HepG2 (cell line): ENCODE measurements around the gene TOX4. TPM values are rescaled to one million over a fixed set of nuclear protein-coding genes. Genes with fewer than 3 reads are reported as not detected.
"Not testable (repeated sequence)": the region's sequence is repeated elsewhere in the genome, so short reads cannot be mapped to it uniquely, and the experiment has no call there.

Source experiments
- ATAC-seq: fragments of 200-7000 bp; cut with Tn5 transposase; 3 replicates; pipeline ENCODE4 v1.9.1; 2020; ENCODE audit warnings: mild to moderate bottlenecking, moderate library complexity
- BruUV-seq: library from RNA; stranded (reverse); fragments of 400-500 nt; replicated peaks from 2 replicates; lab custom pipeline; 2021; lab: Mats Ljungman, UMichigan
- CTCF ChIA-PET: fragments of 300-600 bp; formaldehyde crosslinking; extraction: SDS; loops from one replicate; lab custom pipeline; 2021; ENCODE audit warnings: low total read pairs, inconsistent platforms, low intra/inter-chr PET ratio; lab: Yijun Ruan, JAX
- POLR2A ChIA-PET: fragments of 350-600 bp; sonication (Branson Sonifier 250); formaldehyde crosslinking; loops from one replicate; lab custom pipeline; 2020; ENCODE audit warnings: antibody characterized with exemption, inconsistent platforms; lab: Yijun Ruan, JAX
- DNase-seq: peaks from one replicate; pipeline ENCODE4 v3.0.0-alpha.2; 2015; ENCODE audit warnings: low spot score
- FAIRE-seq: peaks from 3 replicates; lab custom pipeline; 2011; peaks lifted over from hg19 to GRCh38; lab: Jason Lieb, UNC
- H2AFZ ChIP-seq: one replicate; pipeline ENCODE4 v1.6.1; 2011; ENCODE audit warnings: low read length, inconsistent platforms
- H3K27ac ChIP-seq: fragments of 300-600 bp; 3 replicates; pipeline ENCODE4 v1.8.0; 2011; ENCODE audit warnings: mixed run types, mild to moderate bottlenecking, mixed read lengths, low read length, inconsistent platforms; ENCODE audit not compliant: insufficient read depth; ENCODE audit errors: extremely low read length
- H3K27me3 ChIP-seq, 2 experiments: fragments of 200-600 bp in 1 of 2; 2 replicates in 1 of 2; 3 replicates in 1 of 2; pipeline versions ENCODE4 v1.6.0 to v1.8.0; 2011; ENCODE audit warnings: low read length in 2 of 2, mild to moderate bottlenecking in 2 of 2, moderate library complexity in 2 of 2, inconsistent platforms in 1 of 2; ENCODE audit not compliant: insufficient read depth in 2 of 2, control insufficient read depth in 1 of 2
- H3K36me3 ChIP-seq, 2 experiments: fragments of 200-600 bp in 1 of 2; replicated peaks in 1 of 2; 2 replicates in 1 of 2; 3 replicates in 1 of 2; pipeline versions ENCODE4 v1.5.1 to v1.8.0; 2011; ENCODE audit warnings: low read length in 2 of 2, inconsistent platforms in 1 of 2; ENCODE audit not compliant: insufficient read depth in 2 of 2, control insufficient read depth in 1 of 2
- H3K4me1 ChIP-seq: 2 replicates; pipeline ENCODE4 v1.5.1; 2012; ENCODE audit warnings: low read length, inconsistent platforms; ENCODE audit not compliant: insufficient read depth
- H3K4me2 ChIP-seq: 2 replicates; pipeline ENCODE4 v1.6.0; 2011; ENCODE audit warnings: low read depth, low read length, inconsistent platforms
- H3K4me3 ChIP-seq, 3 experiments: fragments of 200-600 bp in 1 of 3; sonication (generic), shearing (Covaris generic) in 1 of 3; replicated peaks in 1 of 3; 2 replicates each; pipeline ENCODE4 v1.5.1; 2011 to 2016; ENCODE audit warnings: low read length in 3 of 3, inconsistent platforms in 2 of 3, low read depth in 2 of 3, mild to moderate bottlenecking in 2 of 3, control low read depth in 1 of 3, mixed read lengths in 1 of 3; ENCODE audit not compliant: insufficient read depth in 1 of 3
- H3K79me2 ChIP-seq: one replicate; pipeline ENCODE4 v1.6.1; 2011; ENCODE audit warnings: low read length, inconsistent platforms; ENCODE audit not compliant: insufficient read depth
- H3K9ac ChIP-seq: 2 replicates; pipeline ENCODE4 v1.6.0; 2011; ENCODE audit warnings: mild to moderate bottlenecking, low read depth, low read length, inconsistent platforms; ENCODE audit not compliant: insufficient read depth
- H3K9me3 ChIP-seq: 2 replicates; pipeline ENCODE4 v1.5.1; 2012; ENCODE audit warnings: mild to moderate bottlenecking, low read length
- H4K20me1 ChIP-seq: 2 replicates; pipeline ENCODE4 v1.6.0; 2011; ENCODE audit warnings: inconsistent platforms, mild to moderate bottlenecking, low read length, moderate library complexity; ENCODE audit not compliant: insufficient read depth
- AHR ChIP-seq: IDR thresholded peaks from 2 replicates; pipeline ENCODE4 v1.6.1; 2018; ENCODE audit warnings: missing genetic modification reagents, missing compliant biosample characterization
- HNRNPK ChIP-seq: fragments of 200-400 bp; formaldehyde crosslinking; IDR thresholded peaks from 2 replicates; pipeline ENCODE4 v1.6.1; 2018; ENCODE audit warnings: low read length, low read depth, moderate library complexity, mild to moderate bottlenecking; ENCODE audit not compliant: poor library complexity, severe bottlenecking
- MIER3 ChIP-seq: IDR thresholded peaks from 2 replicates; pipeline ENCODE4 v1.6.1; 2016; ENCODE audit warnings: missing compliant biosample characterization, borderline replicate concordance
- PAX8 ChIP-seq: sonication (generic); formaldehyde crosslinking; IDR thresholded peaks from 2 replicates; pipeline ENCODE4 v1.8.0; 2022; ENCODE audit warnings: mild to moderate bottlenecking, missing genetic modification reagents, borderline replicate concordance
- PCBP2 ChIP-seq: fragments of 200-400 bp; formaldehyde crosslinking; optimal IDR thresholded peaks from 2 replicates; pipeline ENCODE3; 2018; ENCODE audit warnings: low read length, low read depth; ENCODE audit not compliant: poor library complexity, severe bottlenecking
- ZNF337 ChIP-seq: sonication (generic); formaldehyde crosslinking; IDR thresholded peaks from 2 replicates; pipeline ENCODE4 v1.5.1; 2020; ENCODE audit warnings: missing genetic modification reagents, low read depth, mild to moderate bottlenecking, borderline replicate concordance
- WGBS: methylation state at CpG from one replicate; pipeline ENCODE4 v1.1.6; 2017; ENCODE audit warnings: low lambda C conversion rate; 5-methylcytosine and 5-hydroxymethylcytosine counted together
- in situ Hi-C: cut with HindIII; loops from 2 replicates; pipeline ENCODE4 v1.10.0; 2017; ENCODE audit warnings: low pct_unique_long_range_greater_than_20kb; ENCODE audit not compliant: extremely low pct_ligation_motif_present
- intact Hi-C: fragments of 100-400 bp; cut with micrococcal nuclease; formaldehyde crosslinking; loops from one replicate; pipeline ENCODE4 v1.10.0; 2022; ENCODE audit not compliant: unreplicated experiment
- polyA plus RNA-seq, 8 experiments: library from polyadenylated mRNA; depleted of rRNA in 3 of 8; stranded (reverse) in 7 of 8; unstranded in 1 of 8; fragments of >200 nt; fragmentation: Illumina TruSeq in 4 of 8; extraction: Trizol in 4 of 8; gene quantifications; 2 replicates each; pipeline versions ENCODE4 v1.2.1 to v1.2.3, GENCODE V29; 2011 to 2016; ENCODE audit warnings: low read depth in 4 of 8, missing spikeins in 1 of 8, mixed read lengths in 1 of 8; ENCODE audit not compliant: insufficient read depth in 1 of 8
- total RNA-seq, 5 experiments: library from RNA; depleted of rRNA; stranded (reverse); fragments of >200 nt; fragmentation: Illumina TruSeq; extraction: Trizol; gene quantifications; 2 replicates each; pipeline ENCODE4 v1.2.3, GENCODE V29; 2016; ENCODE audit warnings: low read depth in 1 of 5
- TF ChIP-seq, protein P1 (sequence below): sonication (generic); formaldehyde crosslinking; IDR thresholded peaks from 2 replicates; pipeline ENCODE4 v1.8.0; 2022; ENCODE audit warnings: mild to moderate bottlenecking, missing genetic modification reagents, borderline replicate concordance
- TF ChIP-seq, protein P2 (sequence below): sonication (generic); formaldehyde crosslinking; IDR thresholded peaks from 2 replicates; pipeline ENCODE4 v1.4.0; 2020; ENCODE audit warnings: mild to moderate bottlenecking, missing genetic modification reagents

Gene TOX4
- total and polyA plus RNA-seq, 2 of the 13 experiments (the other 11 are each of a cell fraction or from before 2014, with no cell fraction given), result 71.8 to 163 TPM

- POLR2A ChIA-PET, result interaction anchor here (7.1 kb wide), 1 partner anchor 13 kb away, joined by 52 read pairs; the partner anchor contains the start of gene CHD8
- H3K4me3 ChIP-seq, FAIRE-seq, H2AFZ ChIP-seq, ATAC-seq, CTCF ChIA-PET, H3K4me2 ChIP-seq, H3K27ac ChIP-seq, DNase-seq, BruUV-seq, in situ Hi-C loops, H3K36me3 ChIP-seq, H3K9me3 ChIP-seq, H3K27me3 ChIP-seq, intact Hi-C loops, H3K9ac ChIP-seq, H4K20me1 ChIP-seq: not testable (repeated sequence)
- H3K4me1 ChIP-seq, result peaks cover 26% of the 10 kb centered on the region
- H3K79me2 ChIP-seq, result peaks cover 75% of the 10 kb centered on the region
- 84% methylated on average over 1 of the region's 1 CpG for WGBS
- TF ChIP-seq HNRNPK (peak; percentile 88), PCBP2 (peak; percentile 95)
Measured at GRCh38 chr14:21442657-21443056, 34.3 kb upstream of the TOX4 start.

- Histone ChIP-seq H3K4me2 (no peak overlapping the region), H3K27me3 (no peaks in the 10 kb centered on the region), H3K79me2 (peaks cover 88% of the 10 kb centered on the region), H3K9me3 (no peaks in the 10 kb centered on the region), H3K4me1 (peaks cover 51% of the 10 kb centered on the region), H3K9ac (no peak overlapping the region), H3K4me3 (no peak overlapping the region), H3K36me3 (peaks cover 0 to 1% of the 10 kb centered on the region in 2 experiments; a peak in 3 of 5 replicates), H3K27ac (no peak overlapping the region), H4K20me1 (peaks cover 5% of the 10 kb centered on the region), H2AFZ (no peak overlapping the region)
- TF ChIP-seq, protein P1, sequence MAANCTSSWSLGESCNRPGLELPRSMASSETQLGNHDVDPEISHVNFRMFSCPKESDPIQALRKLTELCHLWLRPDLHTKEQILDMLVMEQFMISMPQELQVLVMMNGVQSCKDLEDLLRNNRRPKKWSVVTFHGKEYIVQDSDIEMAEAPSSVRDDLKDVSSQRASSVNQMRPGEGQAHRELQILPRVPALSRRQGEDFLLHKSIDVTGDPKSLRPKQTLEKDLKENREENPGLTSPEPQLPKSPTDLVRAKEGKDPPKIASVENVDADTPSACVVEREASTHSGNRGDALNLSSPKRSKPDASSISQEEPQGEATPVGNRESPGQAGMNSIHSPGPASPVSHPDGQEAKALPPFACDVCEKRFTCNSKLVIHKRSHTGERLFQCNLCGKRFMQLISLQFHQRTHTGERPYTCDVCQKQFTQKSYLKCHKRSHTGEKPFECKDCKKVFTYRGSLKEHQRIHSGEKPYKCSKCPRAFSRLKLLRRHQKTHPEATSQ, result no peak
- TF ChIP-seq, protein P2, sequence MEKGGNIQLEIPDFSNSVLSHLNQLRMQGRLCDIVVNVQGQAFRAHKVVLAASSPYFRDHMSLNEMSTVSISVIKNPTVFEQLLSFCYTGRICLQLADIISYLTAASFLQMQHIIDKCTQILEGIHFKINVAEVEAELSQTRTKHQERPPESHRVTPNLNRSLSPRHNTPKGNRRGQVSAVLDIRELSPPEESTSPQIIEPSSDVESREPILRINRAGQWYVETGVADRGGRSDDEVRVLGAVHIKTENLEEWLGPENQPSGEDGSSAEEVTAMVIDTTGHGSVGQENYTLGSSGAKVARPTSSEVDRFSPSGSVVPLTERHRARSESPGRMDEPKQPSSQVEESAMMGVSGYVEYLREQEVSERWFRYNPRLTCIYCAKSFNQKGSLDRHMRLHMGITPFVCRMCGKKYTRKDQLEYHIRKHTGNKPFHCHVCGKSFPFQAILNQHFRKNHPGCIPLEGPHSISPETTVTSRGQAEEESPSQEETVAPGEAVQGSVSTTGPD (CRISPR knock-in tag), result no peak
- TF ChIP-seq MIER3 (no peak), AHR (no peak), PAX8 (no peak), ZNF337 (CRISPR knock-in tag) (no peak)
- in situ Hi-C loops (no loop called here), intact Hi-C loops (no loop called here)
- DNase-seq (no peak), ATAC-seq (no peak), FAIRE-seq (no peak)
- BruUV-seq, result no TSS peak
- ChIA-PET CTCF (no interaction called here), POLR2A (interaction anchor here (1.2 to 2.9 kb wide), 2 partner anchors 8 to 12 kb away, joined by 3 to 18 read pairs; no protein-coding TSS in a partner anchor)
- 94% methylated on average over 1 of the region's 1 CpG for WGBS
Measured at GRCh38 chr14:21449899-21450216, 27.1 kb upstream of the TOX4 start.
